SU-DHL-6 (cell line): ENCODE measurements around the gene ISG20L2.

Experiments
- H2AFZ ChIP-seq: fragments of 200-600 bp; sonication (generic); 2 replicates; pipeline ENCODE4 v1.6.1; 2014; ENCODE audit warnings: low read depth, mild to moderate bottlenecking, moderate library complexity, mixed read lengths, antibody characterized with exemption, low read length; ENCODE audit not compliant: severe bottlenecking
- H3F3A ChIP-seq: fragments of 200-600 bp; shearing (Covaris generic); 2 replicates; pipeline ENCODE4 v1.6.0; 2016; ENCODE audit warnings: antibody characterized with exemption, mild to moderate bottlenecking; ENCODE audit not compliant: insufficient read depth
- H3K27ac ChIP-seq: fragments of 200-600 bp; sonication (generic); 2 replicates; pipeline ENCODE4 v1.5.1; 2016; ENCODE audit warnings: low read depth, mild to moderate bottlenecking, low read length, moderate library complexity, mixed read lengths
- H3K27me3 ChIP-seq: fragments of 200-600 bp; sonication (generic), shearing (Covaris generic); 2 replicates; pipeline ENCODE4 v1.6.0; 2014; ENCODE audit warnings: mild to moderate bottlenecking, low read length
- H3K36me3 ChIP-seq: fragments of 200-600 bp; sonication (generic); 2 replicates; pipeline ENCODE4 v1.6.1; 2014; ENCODE audit warnings: mild to moderate bottlenecking, low read length, mixed read lengths
- H3K4me2 ChIP-seq: fragments of 300-600, 200-600 bp; shearing (Covaris generic), sonication (generic); 2 replicates; pipeline ENCODE4 v1.6.0; 2014; ENCODE audit warnings: low read length, low read depth, mild to moderate bottlenecking; ENCODE audit not compliant: poor library complexity, severe bottlenecking
- H3K4me3 ChIP-seq: fragments of 200-600 bp; sonication (generic); 2 replicates; pipeline ENCODE4 v1.5.1; 2014; ENCODE audit warnings: antibody characterized with exemption, low read length, mild to moderate bottlenecking, mixed read lengths; ENCODE audit not compliant: insufficient read depth, poor library complexity, severe bottlenecking
- H3K79me2 ChIP-seq: fragments of 200-600 bp; sonication (generic); 2 replicates; pipeline ENCODE4 v1.6.1; 2014; ENCODE audit warnings: mild to moderate bottlenecking, low read length, moderate library complexity; ENCODE audit not compliant: insufficient read depth
- H3K9ac ChIP-seq: fragments of 200-600 bp; sonication (generic); 2 replicates; pipeline ENCODE4 v1.7.0; 2014; ENCODE audit warnings: mild to moderate bottlenecking, low read length
- H3K9me2 ChIP-seq: fragments of 200-600 bp; sonication (generic); replicated peaks from 2 replicates; pipeline ENCODE4 v1.6.1; 2014; ENCODE audit warnings: low read length; ENCODE audit not compliant: insufficient read depth
- H3K9me3 ChIP-seq: fragments of 200-600 bp; sonication (generic); 2 replicates; pipeline ENCODE4 v1.6.1; 2014; ENCODE audit warnings: low read length, mixed read lengths; ENCODE audit not compliant: insufficient read depth
- H4K20me1 ChIP-seq: fragments of 200-600 bp; sonication (generic); 2 replicates; pipeline ENCODE4 v1.6.1; 2014; ENCODE audit warnings: low read depth, mild to moderate bottlenecking, antibody characterized with exemption, low read length, moderate library complexity, mixed read lengths
- EZH2phosphoT487 ChIP-seq: fragments of 200-600 bp; sonication (generic), shearing (Covaris generic); conservative IDR thresholded peaks from 2 replicates; pipeline ENCODE4 v1.6.1; 2018; ENCODE audit warnings: mild to moderate bottlenecking, antibody characterized with exemption, low read length, moderate library complexity, mixed read lengths
- TF ChIP-seq, protein P1 (sequence below): fragments of 200-600 bp; sonication (generic); IDR thresholded peaks from one replicate; pipeline ENCODE4 v1.5.1; 2017; ENCODE audit warnings: antibody characterized with exemption, mild to moderate bottlenecking, low read length, moderate library complexity; ENCODE audit not compliant: insufficient read depth, poor library complexity, severe bottlenecking

The ISG20L2 gene

GRCh38 chr1:156700736-156701531 is 27.6 kb downstream of the ISG20L2 start:
- Histone ChIP-seq H3K27ac (no peak overlapping the region), H3K9me3 (no peaks in the 10 kb centered on the region), H3F3A (no peaks in the 10 kb centered on the region), H3K9me2 (no peaks in the 10 kb centered on the region), H3K36me3 (no peaks in the 10 kb centered on the region), H3K9ac (no peak overlapping the region), H4K20me1 (no peaks in the 10 kb centered on the region), H3K27me3 (no peaks in the 10 kb centered on the region), H3K4me2 (no peak overlapping the region), H3K79me2 (no peaks in the 10 kb centered on the region), H2AFZ (no peak overlapping the region), H3K4me3 (no peak overlapping the region)
- TF ChIP-seq, protein P1, sequence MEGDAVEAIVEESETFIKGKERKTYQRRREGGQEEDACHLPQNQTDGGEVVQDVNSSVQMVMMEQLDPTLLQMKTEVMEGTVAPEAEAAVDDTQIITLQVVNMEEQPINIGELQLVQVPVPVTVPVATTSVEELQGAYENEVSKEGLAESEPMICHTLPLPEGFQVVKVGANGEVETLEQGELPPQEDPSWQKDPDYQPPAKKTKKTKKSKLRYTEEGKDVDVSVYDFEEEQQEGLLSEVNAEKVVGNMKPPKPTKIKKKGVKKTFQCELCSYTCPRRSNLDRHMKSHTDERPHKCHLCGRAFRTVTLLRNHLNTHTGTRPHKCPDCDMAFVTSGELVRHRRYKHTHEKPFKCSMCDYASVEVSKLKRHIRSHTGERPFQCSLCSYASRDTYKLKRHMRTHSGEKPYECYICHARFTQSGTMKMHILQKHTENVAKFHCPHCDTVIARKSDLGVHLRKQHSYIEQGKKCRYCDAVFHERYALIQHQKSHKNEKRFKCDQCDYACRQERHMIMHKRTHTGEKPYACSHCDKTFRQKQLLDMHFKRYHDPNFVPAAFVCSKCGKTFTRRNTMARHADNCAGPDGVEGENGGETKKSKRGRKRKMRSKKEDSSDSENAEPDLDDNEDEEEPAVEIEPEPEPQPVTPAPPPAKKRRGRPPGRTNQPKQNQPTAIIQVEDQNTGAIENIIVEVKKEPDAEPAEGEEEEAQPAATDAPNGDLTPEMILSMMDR: no peak
- TF ChIP-seq EZH2phosphoT487: no peak

DNA sequence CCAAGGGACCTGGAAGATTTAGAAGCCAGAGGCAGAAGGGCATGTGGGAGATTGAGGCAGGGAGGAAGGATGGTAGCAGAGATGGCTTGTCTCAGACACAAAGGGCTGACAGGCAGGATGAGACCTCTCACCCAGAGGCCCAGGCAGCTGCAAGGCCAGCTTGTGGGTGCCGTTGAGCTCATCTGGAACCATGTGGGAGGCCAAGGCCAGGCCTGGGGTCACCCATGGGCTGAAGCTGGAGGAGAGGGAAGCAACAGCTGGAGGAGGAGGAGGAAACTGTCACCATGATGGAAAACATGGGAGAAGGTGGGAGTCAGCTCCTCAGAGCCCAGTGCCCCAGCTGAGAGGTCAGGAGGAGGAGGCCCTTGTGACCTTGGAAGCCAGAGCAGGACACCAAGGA is 29.6 kb downstream of the ISG20L2 start:
- Histone ChIP-seq H2AFZ (no peak overlapping the region), H3K9ac (no peak overlapping the region), H3K9me3 (no peaks in the 10 kb centered on the region), H3K4me3 (no peak overlapping the region), H3K9me2 (no peaks in the 10 kb centered on the region), H3K4me2 (no peak overlapping the region), H3F3A (no peaks in the 10 kb centered on the region), H3K36me3 (no peaks in the 10 kb centered on the region), H4K20me1 (no peaks in the 10 kb centered on the region), H3K79me2 (no peaks in the 10 kb centered on the region), H3K27me3 (no peaks in the 10 kb centered on the region), H3K27ac (no peak overlapping the region)
- TF ChIP-seq, protein P1: no peak
- no peak for TF ChIP-seq EZH2phosphoT487

DNA sequence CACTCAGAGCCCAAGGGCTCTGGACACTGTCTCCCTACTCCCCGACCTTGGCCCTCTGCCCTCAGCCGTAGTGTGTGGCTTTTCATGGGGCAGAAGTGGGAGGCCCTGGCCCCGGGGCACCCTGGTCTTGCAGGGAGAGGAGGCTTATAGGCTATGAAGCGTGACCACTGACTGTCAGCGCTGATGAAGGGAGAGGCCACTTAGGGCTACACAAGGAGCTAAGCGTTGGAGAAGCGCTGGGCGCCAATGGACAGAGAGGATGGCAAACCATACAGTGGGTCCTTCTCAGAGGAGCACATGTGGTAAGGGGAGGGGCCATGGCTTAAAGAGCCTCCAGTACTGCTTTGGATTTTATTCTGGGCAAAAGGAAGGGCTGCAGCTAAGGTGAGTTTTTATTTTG is 31.1 kb downstream of the ISG20L2 start:
- no peaks in the 10 kb centered on the region for H3K9me3 ChIP-seq
- H3F3A ChIP-seq: no peaks in the 10 kb centered on the region
- no peak for TF ChIP-seq EZH2phosphoT487
- TF ChIP-seq, protein P1: no peak
- no peaks in the 10 kb centered on the region for H3K79me2 ChIP-seq
- no peaks in the 10 kb centered on the region for H3K36me3 ChIP-seq
- H3K9me2 ChIP-seq: no peaks in the 10 kb centered on the region
- no peaks in the 10 kb centered on the region for H4K20me1 ChIP-seq
- no peak overlapping the region for H3K9ac ChIP-seq
- no peak overlapping the region for H3K4me2 ChIP-seq
- H3K27me3 ChIP-seq: no peaks in the 10 kb centered on the region
- H2AFZ ChIP-seq: no peak overlapping the region
- no peak overlapping the region for H3K4me3 ChIP-seq
- no peak overlapping the region for H3K27ac ChIP-seq
